Measurements from ENCODE around the gene MAN1B1.

DNA sequence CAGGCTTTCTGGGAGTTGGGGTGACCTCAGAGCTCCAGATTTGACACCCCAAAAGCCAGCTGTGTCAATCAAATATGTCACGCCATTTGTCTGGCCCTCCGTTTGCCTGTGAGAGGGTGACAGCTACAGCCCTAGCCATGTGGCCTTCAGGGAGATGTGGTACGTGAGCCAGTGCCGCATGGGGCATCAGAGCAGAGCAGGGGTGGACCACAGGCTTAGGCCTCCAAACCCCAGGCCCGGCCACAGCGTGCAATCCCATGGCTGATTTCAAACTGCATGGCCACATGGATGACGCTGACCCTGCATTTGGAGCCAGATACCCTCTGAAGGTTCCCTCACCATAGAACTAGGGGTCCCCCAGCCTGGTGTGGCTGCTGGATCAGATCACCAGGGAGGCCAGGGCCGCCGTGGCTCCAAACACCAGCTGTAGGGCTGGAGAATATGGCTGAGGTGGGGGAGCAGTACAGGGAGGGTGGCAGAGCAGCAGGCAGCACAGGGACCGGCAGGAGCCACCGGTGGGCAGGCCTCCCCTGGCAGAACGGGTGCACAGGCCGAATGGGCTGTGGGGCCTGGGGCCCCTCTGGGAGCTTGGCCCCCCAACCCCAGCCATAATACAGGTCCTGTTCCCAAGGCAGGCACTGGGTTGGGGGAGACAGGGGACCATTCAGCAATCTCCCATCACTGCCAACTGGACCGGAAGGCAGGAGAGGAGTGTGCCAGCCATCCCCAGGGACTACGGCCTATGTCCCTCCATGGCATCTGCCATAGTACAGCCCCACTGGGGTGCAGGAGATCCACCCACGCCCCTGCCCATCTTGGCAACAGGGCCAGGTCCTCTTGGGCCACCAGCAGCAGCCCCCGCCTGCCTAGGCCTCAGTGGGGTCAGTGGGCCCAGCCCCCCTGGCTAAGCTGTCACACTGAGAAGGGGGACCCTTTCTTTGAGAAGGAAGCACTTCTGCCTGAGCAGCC, 18.0 kb upstream of the MAN1B1 start:
- TF ChIP-seq, protein P1, sequence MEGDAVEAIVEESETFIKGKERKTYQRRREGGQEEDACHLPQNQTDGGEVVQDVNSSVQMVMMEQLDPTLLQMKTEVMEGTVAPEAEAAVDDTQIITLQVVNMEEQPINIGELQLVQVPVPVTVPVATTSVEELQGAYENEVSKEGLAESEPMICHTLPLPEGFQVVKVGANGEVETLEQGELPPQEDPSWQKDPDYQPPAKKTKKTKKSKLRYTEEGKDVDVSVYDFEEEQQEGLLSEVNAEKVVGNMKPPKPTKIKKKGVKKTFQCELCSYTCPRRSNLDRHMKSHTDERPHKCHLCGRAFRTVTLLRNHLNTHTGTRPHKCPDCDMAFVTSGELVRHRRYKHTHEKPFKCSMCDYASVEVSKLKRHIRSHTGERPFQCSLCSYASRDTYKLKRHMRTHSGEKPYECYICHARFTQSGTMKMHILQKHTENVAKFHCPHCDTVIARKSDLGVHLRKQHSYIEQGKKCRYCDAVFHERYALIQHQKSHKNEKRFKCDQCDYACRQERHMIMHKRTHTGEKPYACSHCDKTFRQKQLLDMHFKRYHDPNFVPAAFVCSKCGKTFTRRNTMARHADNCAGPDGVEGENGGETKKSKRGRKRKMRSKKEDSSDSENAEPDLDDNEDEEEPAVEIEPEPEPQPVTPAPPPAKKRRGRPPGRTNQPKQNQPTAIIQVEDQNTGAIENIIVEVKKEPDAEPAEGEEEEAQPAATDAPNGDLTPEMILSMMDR (IDR thresholded peaks at IDR 0.05), result no peak
- TF ChIP-seq, protein P2, sequence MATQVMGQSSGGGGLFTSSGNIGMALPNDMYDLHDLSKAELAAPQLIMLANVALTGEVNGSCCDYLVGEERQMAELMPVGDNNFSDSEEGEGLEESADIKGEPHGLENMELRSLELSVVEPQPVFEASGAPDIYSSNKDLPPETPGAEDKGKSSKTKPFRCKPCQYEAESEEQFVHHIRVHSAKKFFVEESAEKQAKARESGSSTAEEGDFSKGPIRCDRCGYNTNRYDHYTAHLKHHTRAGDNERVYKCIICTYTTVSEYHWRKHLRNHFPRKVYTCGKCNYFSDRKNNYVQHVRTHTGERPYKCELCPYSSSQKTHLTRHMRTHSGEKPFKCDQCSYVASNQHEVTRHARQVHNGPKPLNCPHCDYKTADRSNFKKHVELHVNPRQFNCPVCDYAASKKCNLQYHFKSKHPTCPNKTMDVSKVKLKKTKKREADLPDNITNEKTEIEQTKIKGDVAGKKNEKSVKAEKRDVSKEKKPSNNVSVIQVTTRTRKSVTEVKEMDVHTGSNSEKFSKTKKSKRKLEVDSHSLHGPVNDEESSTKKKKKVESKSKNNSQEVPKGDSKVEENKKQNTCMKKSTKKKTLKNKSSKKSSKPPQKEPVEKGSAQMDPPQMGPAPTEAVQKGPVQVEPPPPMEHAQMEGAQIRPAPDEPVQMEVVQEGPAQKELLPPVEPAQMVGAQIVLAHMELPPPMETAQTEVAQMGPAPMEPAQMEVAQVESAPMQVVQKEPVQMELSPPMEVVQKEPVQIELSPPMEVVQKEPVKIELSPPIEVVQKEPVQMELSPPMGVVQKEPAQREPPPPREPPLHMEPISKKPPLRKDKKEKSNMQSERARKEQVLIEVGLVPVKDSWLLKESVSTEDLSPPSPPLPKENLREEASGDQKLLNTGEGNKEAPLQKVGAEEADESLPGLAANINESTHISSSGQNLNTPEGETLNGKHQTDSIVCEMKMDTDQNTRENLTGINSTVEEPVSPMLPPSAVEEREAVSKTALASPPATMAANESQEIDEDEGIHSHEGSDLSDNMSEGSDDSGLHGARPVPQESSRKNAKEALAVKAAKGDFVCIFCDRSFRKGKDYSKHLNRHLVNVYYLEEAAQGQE (IDR thresholded peaks at IDR 0.05; ENCODE audit: insufficient read depth in 1 of 2, low read depth in 2 of 2, low read length in 1 of 2), result no peak
